Testis (tissue), 2 donors: ENCODE measurements around the gene CDK14.

Experiments used
- POLR2A ChIP-seq: fragments of 450-650 bp; IDR thresholded peaks from one replicate; pipeline ENCODE4 v1.6.1; 2017; ENCODE audit warnings: antibody characterized with exemption, mild to moderate bottlenecking, moderate library complexity
- TF ChIP-seq, protein P1 (sequence below), 3 experiments: fragments of 450-650 bp in 2 of 3; fragments of 200-600 bp in 1 of 3; sonication (generic) in 1 of 3; IDR thresholded peaks; one replicate each; pipeline ENCODE4 v1.5.1; 2016 to 2019; ENCODE audit warnings: antibody characterized with exemption in 3 of 3, mild to moderate bottlenecking in 2 of 3, moderate library complexity in 1 of 3

DNA sequence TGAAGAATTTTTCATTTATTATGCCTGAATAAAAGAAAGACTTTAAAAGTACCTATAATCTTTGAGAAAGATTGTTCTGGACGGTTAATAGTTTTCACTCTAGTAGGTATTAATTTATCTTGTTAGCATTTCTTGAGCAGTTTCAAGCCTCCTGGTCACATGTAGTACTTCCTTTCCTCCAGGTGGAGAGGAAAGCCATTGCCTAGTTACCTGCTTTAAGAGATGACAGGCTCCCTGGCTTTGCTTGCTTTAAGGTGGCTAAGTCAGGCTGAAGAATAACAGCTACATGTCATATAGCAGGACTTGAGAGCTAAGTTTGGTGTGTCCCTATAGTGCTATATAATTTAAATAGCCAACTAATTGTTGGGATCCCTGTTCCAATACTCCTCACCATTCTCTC lies 160.2 kb downstream of the CDK14 start:
- TF ChIP-seq POLR2A, result no peak
- TF ChIP-seq, protein P1, sequence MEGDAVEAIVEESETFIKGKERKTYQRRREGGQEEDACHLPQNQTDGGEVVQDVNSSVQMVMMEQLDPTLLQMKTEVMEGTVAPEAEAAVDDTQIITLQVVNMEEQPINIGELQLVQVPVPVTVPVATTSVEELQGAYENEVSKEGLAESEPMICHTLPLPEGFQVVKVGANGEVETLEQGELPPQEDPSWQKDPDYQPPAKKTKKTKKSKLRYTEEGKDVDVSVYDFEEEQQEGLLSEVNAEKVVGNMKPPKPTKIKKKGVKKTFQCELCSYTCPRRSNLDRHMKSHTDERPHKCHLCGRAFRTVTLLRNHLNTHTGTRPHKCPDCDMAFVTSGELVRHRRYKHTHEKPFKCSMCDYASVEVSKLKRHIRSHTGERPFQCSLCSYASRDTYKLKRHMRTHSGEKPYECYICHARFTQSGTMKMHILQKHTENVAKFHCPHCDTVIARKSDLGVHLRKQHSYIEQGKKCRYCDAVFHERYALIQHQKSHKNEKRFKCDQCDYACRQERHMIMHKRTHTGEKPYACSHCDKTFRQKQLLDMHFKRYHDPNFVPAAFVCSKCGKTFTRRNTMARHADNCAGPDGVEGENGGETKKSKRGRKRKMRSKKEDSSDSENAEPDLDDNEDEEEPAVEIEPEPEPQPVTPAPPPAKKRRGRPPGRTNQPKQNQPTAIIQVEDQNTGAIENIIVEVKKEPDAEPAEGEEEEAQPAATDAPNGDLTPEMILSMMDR (IDR thresholded peaks at IDR 0.05), result no peak
